Measurements from ENCODE around the gene BICD2.
A peak's percentile ranks its signal among the peaks of the same experiment; 100 is the strongest.

The BICD2 gene

GRCh38 chr9:92726971-92727715 lies 37.5 kb downstream of the BICD2 start:
- peak; percentile 4 for DNase-seq

GRCh38 chr9:92726348-92726747 lies 38.3 kb downstream of the BICD2 start:
- DNase-seq: no peak

- no peak for DNase-seq
Observed at GRCh38 chr9:92725766-92726165, 38.9 kb downstream of the BICD2 start.

GRCh38 chr9:92725266-92725545 lies 39.4 kb downstream of the BICD2 start:
- no peak for DNase-seq

GRCh38 chr9:92724528-92725265 lies 39.9 kb downstream of the BICD2 start:
- DNase-seq: peak; percentile 36

- no peak for DNase-seq
Observed at GRCh38 chr9:92723801-92724323, 40.8 kb downstream of the BICD2 start.

GRCh38 chr9:92723299-92723625 lies 41.4 kb downstream of the BICD2 start:
- DNase-seq: peak; percentile 88

- no peak for DNase-seq
Observed at GRCh38 chr9:92722386-92723298, 42.0 kb downstream of the BICD2 start.

GRCh38 chr9:92721548-92721947 lies 43.1 kb downstream of the BICD2 start:
- no peak for DNase-seq

GRCh38 chr9:92720807-92721535 lies 43.7 kb downstream of the BICD2 start:
- DNase-seq: no peak

- no peak for DNase-seq
Observed at GRCh38 chr9:92720209-92720765, 44.3 kb downstream of the BICD2 start.

GRCh38 chr9:92719028-92719647 lies 45.5 kb downstream of the BICD2 start:
- DNase-seq: no peak

- DNase-seq: no peak
Observed at GRCh38 chr9:92718086-92719001, 46.3 kb downstream of the BICD2 start.

GRCh38 chr9:92717201-92718085 lies 47.2 kb downstream of the BICD2 start:
- no peak for DNase-seq

- peak; percentile 10 for DNase-seq
Observed at GRCh38 chr9:92716557-92716956, 48.1 kb downstream of the BICD2 start.

- no peak for DNase-seq
Observed at GRCh38 chr9:92715488-92716231, 49.0 kb downstream of the BICD2 start.

GRCh38 chr9:92714787-92715487 lies 49.7 kb downstream of the BICD2 start:
- DNase-seq: no peak

GRCh38 chr9:92714016-92714415 lies 50.6 kb downstream of the BICD2 start:
- no peak for DNase-seq
